GM19463 (cell line): ENCODE data around the gene CHMP2B.

Experiments used
- ATAC-seq: cut with Tn5 transposase; IDR thresholded peaks from one replicate; pipeline ENCODE4 v1.9.1; 2021; ENCODE audit warnings: mild to moderate bottlenecking, moderate library complexity; ENCODE audit not compliant: unreplicated experiment

Gene CHMP2B

GRCh38 chr3:87227104-87227834 is at the start of gene CHMP2B:
TSS of gene CHMP2B (plus strand) at chr3:87227309. CDS start at chr3:87227523, 214 bp downstream.
- peak; percentile 94 for ATAC-seq

GRCh38 chr3:87179642-87180041 is 47.5 kb upstream of the CHMP2B start:
- no peak for ATAC-seq

- no peak for ATAC-seq
Measured at GRCh38 chr3:87181551-87181950, 45.6 kb upstream of the CHMP2B start.

GRCh38 chr3:87182023-87182422 is 45.1 kb upstream of the CHMP2B start:
- no peak for ATAC-seq

GRCh38 chr3:87186608-87187159 is 40.4 kb upstream of the CHMP2B start:
- ATAC-seq: no peak

GRCh38 chr3:87191175-87191574 is 35.9 kb upstream of the CHMP2B start:
- no peak for ATAC-seq

- ATAC-seq: no peak
Measured at GRCh38 chr3:87191641-87192040, 35.5 kb upstream of the CHMP2B start.

GRCh38 chr3:87196879-87197278 is 30.2 kb upstream of the CHMP2B start:
- no peak for ATAC-seq

- ATAC-seq: no peak
Measured at GRCh38 chr3:87197531-87197930, 29.6 kb upstream of the CHMP2B start.

- ATAC-seq: no peak
Measured at GRCh38 chr3:87198774-87199173, 28.3 kb upstream of the CHMP2B start.

GRCh38 chr3:87199628-87200027 is 27.5 kb upstream of the CHMP2B start:
- ATAC-seq: no peak

- ATAC-seq: no peak
Measured at GRCh38 chr3:87200060-87200647, 27.0 kb upstream of the CHMP2B start.

- no peak for ATAC-seq
Measured at GRCh38 chr3:87201727-87202126, 25.4 kb upstream of the CHMP2B start.

GRCh38 chr3:87203809-87204208 is 23.3 kb upstream of the CHMP2B start:
- ATAC-seq: no peak

- no peak for ATAC-seq
Measured at GRCh38 chr3:87206070-87206469, 21.0 kb upstream of the CHMP2B start.

GRCh38 chr3:87206635-87207034 is 20.5 kb upstream of the CHMP2B start:
- ATAC-seq: no peak

GRCh38 chr3:87207460-87207859 is 19.6 kb upstream of the CHMP2B start:
- no peak for ATAC-seq

- ATAC-seq: no peak
Measured at GRCh38 chr3:87209111-87209510, 18.0 kb upstream of the CHMP2B start.

GRCh38 chr3:87218560-87218959 is 8.5 kb upstream of the CHMP2B start:
- no peak for ATAC-seq

- ATAC-seq: no peak
Measured at GRCh38 chr3:87219611-87220010, 7.5 kb upstream of the CHMP2B start.

- no peak for ATAC-seq
Measured at GRCh38 chr3:87225659-87226058, 1.4 kb upstream of the CHMP2B start.

GRCh38 chr3:87227835-87228144 is 681 bp downstream of the CHMP2B start:
- peak; percentile 1 for ATAC-seq

GRCh38 chr3:87228316-87228715 is 1.2 kb downstream of the CHMP2B start:
- no peak for ATAC-seq
